Measurements from ENCODE around the gene DRG2. TPM values are rescaled to one million over a fixed set of nuclear protein-coding genes. Genes with fewer than 3 reads are reported as not detected.

DRG2 gene
- total RNA-seq, 1 experiment from 2014 or later: 42.7 TPM

DNA sequence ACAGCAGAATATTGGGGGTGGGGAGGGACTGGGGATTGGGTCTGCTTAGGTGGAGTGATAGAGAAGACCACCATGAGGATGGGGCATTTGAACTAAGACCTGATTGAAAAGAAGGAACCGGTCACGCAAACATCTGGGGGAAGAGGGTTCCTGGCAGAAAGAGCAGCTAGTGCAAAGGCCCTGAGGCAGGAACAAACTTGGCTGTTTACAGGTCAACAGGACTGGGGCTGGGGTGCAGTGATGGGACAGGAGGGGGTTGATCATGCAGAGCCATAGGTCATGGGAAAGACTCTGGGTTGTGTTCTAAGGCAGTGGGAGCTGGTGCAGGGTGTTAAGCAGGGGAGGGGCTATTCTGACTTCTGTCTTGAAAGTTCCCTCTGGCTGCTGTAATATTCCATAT, 1.9 kb downstream of the DRG2 start:
- ChIA-PET POLR2A (ENCODE audit: low non-redundant PET) (no interaction called here), CTCF (no interaction called here)
- Histone ChIP-seq H3K27ac (ENCODE audit: low read depth, low read length, poor library complexity, severe bottlenecking) (no peak overlapping the region), H3K9me3 (ENCODE audit: low read depth, low read length, poor library complexity, severe bottlenecking) (no peaks in the 10 kb centered on the region), H3K4me1 (ENCODE audit: insufficient read depth, low read length, poor library complexity, severe bottlenecking) (peaks cover 7% of the 10 kb centered on the region), H3K4me3 (ENCODE audit: low read depth, low read length, poor library complexity, severe bottlenecking) (no peak overlapping the region), H3K27me3 (replicated peaks; ENCODE audit: insufficient read depth, low read depth, low read length, poor library complexity) (no peaks in the 10 kb centered on the region), H3K36me3 (ENCODE audit: insufficient read depth, low read length, poor library complexity, severe bottlenecking) (peaks cover 6% of the 10 kb centered on the region)
- TF ChIP-seq, protein P1, sequence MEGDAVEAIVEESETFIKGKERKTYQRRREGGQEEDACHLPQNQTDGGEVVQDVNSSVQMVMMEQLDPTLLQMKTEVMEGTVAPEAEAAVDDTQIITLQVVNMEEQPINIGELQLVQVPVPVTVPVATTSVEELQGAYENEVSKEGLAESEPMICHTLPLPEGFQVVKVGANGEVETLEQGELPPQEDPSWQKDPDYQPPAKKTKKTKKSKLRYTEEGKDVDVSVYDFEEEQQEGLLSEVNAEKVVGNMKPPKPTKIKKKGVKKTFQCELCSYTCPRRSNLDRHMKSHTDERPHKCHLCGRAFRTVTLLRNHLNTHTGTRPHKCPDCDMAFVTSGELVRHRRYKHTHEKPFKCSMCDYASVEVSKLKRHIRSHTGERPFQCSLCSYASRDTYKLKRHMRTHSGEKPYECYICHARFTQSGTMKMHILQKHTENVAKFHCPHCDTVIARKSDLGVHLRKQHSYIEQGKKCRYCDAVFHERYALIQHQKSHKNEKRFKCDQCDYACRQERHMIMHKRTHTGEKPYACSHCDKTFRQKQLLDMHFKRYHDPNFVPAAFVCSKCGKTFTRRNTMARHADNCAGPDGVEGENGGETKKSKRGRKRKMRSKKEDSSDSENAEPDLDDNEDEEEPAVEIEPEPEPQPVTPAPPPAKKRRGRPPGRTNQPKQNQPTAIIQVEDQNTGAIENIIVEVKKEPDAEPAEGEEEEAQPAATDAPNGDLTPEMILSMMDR (conservative IDR thresholded peaks at IDR 0.05; ENCODE audit: low read depth, low read length): no peak
- TF ChIP-seq EZH2 (IDR thresholded peaks at IDR 0.05; ENCODE audit: borderline replicate concordance, low read depth, low read length, poor library complexity, severe bottlenecking): no peak
- no TSS peak for BruUV-seq (replicated peaks)
- no peak for DNase-seq (ENCODE audit: low spot score)
- intact Hi-C loops (cut with micrococcal nuclease; ENCODE audit: unreplicated experiment): no loop called here

DNA sequence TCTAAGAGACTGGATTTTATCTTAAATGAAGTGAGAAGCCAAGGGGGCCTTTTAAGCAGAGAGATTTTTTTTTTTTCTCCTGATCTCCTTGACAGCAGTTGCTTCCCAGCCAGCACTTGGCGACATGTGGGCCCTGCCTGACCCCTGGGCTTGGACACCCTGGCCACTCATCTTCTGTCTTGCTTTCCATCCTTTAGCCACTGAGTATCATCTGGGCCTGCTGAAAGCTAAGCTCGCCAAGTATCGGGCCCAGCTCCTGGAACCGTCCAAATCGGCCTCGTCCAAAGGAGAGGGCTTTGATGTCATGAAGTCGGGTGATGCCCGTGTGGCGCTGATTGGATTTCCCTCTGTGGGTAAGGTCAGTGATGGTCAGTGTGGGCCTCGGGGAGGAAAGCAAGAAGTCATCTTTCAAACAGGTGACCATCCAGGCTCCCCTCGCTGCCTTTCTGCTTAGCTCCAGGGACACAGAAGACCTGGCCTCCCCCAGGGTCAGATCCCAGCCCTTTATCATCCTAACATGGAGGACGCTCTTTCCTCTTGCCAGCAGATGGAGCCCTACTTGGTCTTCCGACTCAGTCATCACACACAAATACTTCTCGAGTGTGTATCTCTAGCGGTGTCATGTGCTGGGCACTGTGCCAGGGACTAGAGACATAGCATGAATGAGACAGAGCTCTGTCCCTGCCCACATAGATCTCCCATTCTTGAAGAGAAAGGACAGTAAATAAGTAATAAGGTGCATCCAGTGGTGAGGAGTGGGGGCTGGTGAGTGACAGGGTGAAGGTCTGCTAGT, 6.1 kb downstream of the DRG2 start:
- no TSS peak for BruUV-seq (replicated peaks)
- H3K36me3 ChIP-seq (ENCODE audit: insufficient read depth, low read length, poor library complexity, severe bottlenecking): peaks cover 27% of the 10 kb centered on the region

DNA sequence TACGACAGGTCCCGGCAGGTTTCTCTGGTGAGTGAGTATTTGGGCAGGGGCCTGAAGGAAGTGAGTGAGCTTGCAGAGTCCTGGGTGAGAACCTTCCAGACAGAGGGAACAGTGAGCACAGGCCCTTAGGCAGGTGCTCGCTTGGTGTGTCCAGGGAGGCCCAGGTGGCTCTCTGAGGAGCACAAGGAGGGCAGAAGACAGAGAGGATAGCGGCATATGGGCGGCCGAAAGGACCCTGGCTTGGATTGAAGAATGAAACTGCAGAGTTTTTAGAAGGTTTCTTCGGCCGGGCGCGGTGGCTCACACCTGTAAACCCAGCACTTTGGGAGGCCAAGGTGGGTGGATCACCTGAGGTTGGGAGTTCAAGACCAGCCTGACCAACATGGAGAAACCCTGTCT, 6.7 kb downstream of the DRG2 start:
- peaks cover 31% of the 10 kb centered on the region for H3K36me3 ChIP-seq (ENCODE audit: insufficient read depth, low read length, poor library complexity, severe bottlenecking)
- no peak overlapping the region for H3K4me3 ChIP-seq (ENCODE audit: low read depth, low read length, poor library complexity, severe bottlenecking)
- intact Hi-C loops (cut with micrococcal nuclease; ENCODE audit: unreplicated experiment): no loop called here
- no TSS peak for BruUV-seq (replicated peaks)
- no peak for DNase-seq (ENCODE audit: low spot score)
- no peak for TF ChIP-seq EZH2 (IDR thresholded peaks at IDR 0.05; ENCODE audit: borderline replicate concordance, low read depth, low read length, poor library complexity, severe bottlenecking)
- TF ChIP-seq, protein P1 (conservative IDR thresholded peaks at IDR 0.05; ENCODE audit: low read depth, low read length): no peak
- no peaks in the 10 kb centered on the region for H3K27me3 ChIP-seq (replicated peaks; ENCODE audit: insufficient read depth, low read depth, low read length, poor library complexity)
- POLR2A ChIA-PET (ENCODE audit: low non-redundant PET): no interaction called here
- CTCF ChIA-PET: no interaction called here
- H3K4me1 ChIP-seq (ENCODE audit: insufficient read depth, low read length, poor library complexity, severe bottlenecking): no peaks in the 10 kb centered on the region
- H3K27ac ChIP-seq (ENCODE audit: low read depth, low read length, poor library complexity, severe bottlenecking): no peak overlapping the region
- no peaks in the 10 kb centered on the region for H3K9me3 ChIP-seq (ENCODE audit: low read depth, low read length, poor library complexity, severe bottlenecking)

More for the DNA sequence above, 6.1 kb downstream of the DRG2 start:
- no peaks in the 10 kb centered on the region for H3K27me3 ChIP-seq (replicated peaks; ENCODE audit: insufficient read depth, low read depth, low read length, poor library complexity)
- H3K27ac ChIP-seq (ENCODE audit: low read depth, low read length, poor library complexity, severe bottlenecking): no peak overlapping the region
- peaks cover under 1% of the 10 kb centered on the region for H3K4me1 ChIP-seq (ENCODE audit: insufficient read depth, low read length, poor library complexity, severe bottlenecking)
- no peak for TF ChIP-seq EZH2 (IDR thresholded peaks at IDR 0.05; ENCODE audit: borderline replicate concordance, low read depth, low read length, poor library complexity, severe bottlenecking)
- TF ChIP-seq, protein P1 (conservative IDR thresholded peaks at IDR 0.05; ENCODE audit: low read depth, low read length): peak; percentile 74
- ChIA-PET POLR2A (ENCODE audit: low non-redundant PET) (no interaction called here), CTCF (no interaction called here)
- no peak overlapping the region for H3K4me3 ChIP-seq (ENCODE audit: low read depth, low read length, poor library complexity, severe bottlenecking)
- intact Hi-C loops (cut with micrococcal nuclease; ENCODE audit: unreplicated experiment): no loop called here
- DNase-seq (ENCODE audit: low spot score): peak; percentile 90
- H3K9me3 ChIP-seq (ENCODE audit: low read depth, low read length, poor library complexity, severe bottlenecking): no peaks in the 10 kb centered on the region

Measured in A673 (cell line).